GM10266 (cell line): ENCODE data around the gene CDC20B.
"Not testable (repeated sequence)": the region's sequence is repeated elsewhere in the genome, so short reads cannot be mapped to it uniquely, and the experiment has no call there.

ENCODE experiments used
- DNase-seq: peaks from one replicate; pipeline ENCODE4 v3.0.0; 2012; ENCODE audit errors: extremely low spot score
- CTCF ChIP-seq: IDR thresholded peaks from 2 replicates; pipeline ENCODE4 v1.5.1; 2012; ENCODE audit warnings: mild to moderate bottlenecking, low read depth; ENCODE audit not compliant: control insufficient read depth, insufficient read depth; ENCODE audit errors: missing control alignments

CDC20B gene

GRCh38 chr5:55101556-55102276 is 71.3 kb downstream of the CDC20B start:
- no peak for TF ChIP-seq CTCF
- no peak for DNase-seq

GRCh38 chr5:55101148-55101547 is 71.8 kb downstream of the CDC20B start:
- DNase-seq: not testable (repeated sequence)

- TF ChIP-seq CTCF: no peak
- no peak for DNase-seq
Observed at GRCh38 chr5:55096861-55097260, 76.1 kb downstream of the CDC20B start.

- TF ChIP-seq CTCF: no peak
- DNase-seq: no peak
Observed at GRCh38 chr5:55096182-55096581, 76.8 kb downstream of the CDC20B start.

GRCh38 chr5:55091011-55091410 is 82.0 kb downstream of the CDC20B start:
- not testable (repeated sequence) for DNase-seq

- not testable (repeated sequence) for DNase-seq
Observed at GRCh38 chr5:55089301-55089700, 83.7 kb downstream of the CDC20B start.

GRCh38 chr5:55081541-55081940 is 91.4 kb downstream of the CDC20B start:
- TF ChIP-seq CTCF: no peak
- no peak for DNase-seq

- no peak for DNase-seq
- no peak for TF ChIP-seq CTCF
Observed at GRCh38 chr5:55073211-55073610, 99.8 kb downstream of the CDC20B start.

GRCh38 chr5:55072666-55073065 is 100.3 kb downstream of the CDC20B start:
- no peak for TF ChIP-seq CTCF
- DNase-seq: peak; percentile 18
